Lower leg skin (tissue), 4 donors: ENCODE measurements around the gene PCDHA8. TPM values are rescaled to one million over a fixed set of nuclear protein-coding genes. Genes with fewer than 3 reads are reported as not detected.
"Not testable (repeated sequence)": the region's sequence is repeated elsewhere in the genome, so short reads cannot be mapped to it uniquely, and the experiment has no call there.

Experiments used
- DNase-seq, 2 donors: peaks; one replicate each; pipeline ENCODE4 v3.0.0-alpha.2; 2019; ENCODE audit warnings: low spot score in 2 of 2
- H3K4me3 ChIP-seq: fragments of 200-600 bp; sonication (generic); 2 replicates; pipeline ENCODE4 v1.5.1; 2017; ENCODE audit warnings: mild to moderate bottlenecking, low read depth; ENCODE audit not compliant: poor library complexity, severe bottlenecking
- CTCF ChIP-seq, 3 donors: fragments of 450-650 bp; IDR thresholded peaks; one replicate each; pipeline ENCODE4 v1.5.1; 2016; ENCODE audit warnings: antibody characterized with exemption in 3 of 3, mild to moderate bottlenecking in 3 of 3, moderate library complexity in 2 of 3
- POLR2A ChIP-seq, 2 donors: fragments of 450-650 bp; IDR thresholded peaks; one replicate each; pipeline ENCODE4 v1.6.1; 2016 to 2017; ENCODE audit warnings: antibody characterized with exemption in 2 of 2, mild to moderate bottlenecking in 1 of 2, moderate library complexity in 1 of 2
- WGBS, 2 donors: methylation state at CpG; one replicate each; pipeline ENCODE4 v1.1.5; 2018; 5-methylcytosine and 5-hydroxymethylcytosine counted together
- intact Hi-C: fragments of 100-400 bp; cut with DNase I; formaldehyde crosslinking; loops from one replicate; pipeline ENCODE4 v1.15.0; 2023; ENCODE audit warnings: low total_unique reads
- total RNA-seq, 4 donors: library from RNA; depleted of rRNA; stranded (reverse); fragments of >200 nt; gene quantifications; one replicate each; pipeline ENCODE4 v1.1.0, GENCODE V29; 2016

PCDHA8 gene
- total RNA-seq, 4 donors from 2014 or later = 0.22 TPM; not detected in 3

GRCh38 chr5:140869555-140869886, 28.5 kb downstream of the PCDHA8 start:
- DNase-seq = no peak
- intact Hi-C loops = no loop called here
- no peak overlapping the region for H3K4me3 ChIP-seq
- WGBS, 2 donors = 52 to 63% methylated on average over 5 of the region's 5 CpGs
- TF ChIP-seq CTCF (IDR thresholded peaks at IDR 0.05) = no peak
- no peak for TF ChIP-seq POLR2A (IDR thresholded peaks at IDR 0.05)

- no peak for DNase-seq
- 54 to 59% methylated on average over 111 to 113 of the region's 114 CpGs for WGBS, 2 donors
- TF ChIP-seq POLR2A (IDR thresholded peaks at IDR 0.05) (no peak), CTCF (IDR thresholded peaks at IDR 0.05) (no peak)
- H3K4me3 ChIP-seq = no peak overlapping the region
- intact Hi-C loops = no loop called here
Measured at GRCh38 chr5:140870221-140871201, 29.5 kb downstream of the PCDHA8 start.

GRCh38 chr5:140875085-140876065, 34.4 kb downstream of the PCDHA8 start, which contains the start of gene PCDHA12:
PCDHA12 (plus strand) TSS chr5:140875308; CDS start chr5:140875473, 165 bp downstream.
- H3K4me3 ChIP-seq = no peak within 1 kb of the TSS
- TF ChIP-seq CTCF (IDR thresholded peaks at IDR 0.05) (no peak), POLR2A (IDR thresholded peaks at IDR 0.05) (no peak)
- DNase-seq = no peak
- intact Hi-C loops = no loop called here
- WGBS, 2 donors = 19 to 20% methylated on average over 37 to 41 of the region's 47 CpGs

GRCh38 chr5:140876541-140877261, 35.7 kb downstream of the PCDHA8 start:
- 47 to 52% methylated on average over 49 to 79 of the region's 80 CpGs for WGBS, 2 donors
- intact Hi-C loops, H3K4me3 ChIP-seq, DNase-seq: not testable (repeated sequence)

GRCh38 chr5:140877262-140877581, 36.2 kb downstream of the PCDHA8 start:
- no peak overlapping the region for H3K4me3 ChIP-seq
- intact Hi-C loops = no loop called here
- DNase-seq = no peak
- 52 to 70% methylated on average over 2 to 15 of the region's 37 CpGs for WGBS, 2 donors
- TF ChIP-seq CTCF (IDR thresholded peaks at IDR 0.05) (no peak), POLR2A (IDR thresholded peaks at IDR 0.05) (no peak)
